Measurements from ENCODE around the gene CDK15. TPM values are rescaled to one million over a fixed set of nuclear protein-coding genes. Genes with fewer than 3 reads are reported as not detected.
"Not testable (repeated sequence)": the region's sequence is repeated elsewhere in the genome, so short reads cannot be mapped to it uniquely, and the experiment has no call there.

Gene CDK15
- total RNA-seq, 1 experiment from 2014 or later, result not detected

GRCh38 chr2:201807452-201807999 is 1.2 kb downstream of the CDK15 start:
- Histone ChIP-seq H3K9me2 (ENCODE audit: insufficient read depth) (no peaks in the 10 kb centered on the region), H3K79me2 (ENCODE audit: low read depth) (no peaks in the 10 kb centered on the region), H2AFZ (no peak overlapping the region), H3F3A (ENCODE audit: insufficient read depth, low read depth) (no peaks in the 10 kb centered on the region), H4K20me1 (ENCODE audit: insufficient read depth) (no peaks in the 10 kb centered on the region), H3K27ac (no peak overlapping the region), H3K4me1 (replicated peaks; ENCODE audit: insufficient read depth) (peaks cover 6% of the 10 kb centered on the region; the same call in 1 of the 2 replicates), H3K27me3 (ENCODE audit: insufficient read depth, low read depth) (no peaks in the 10 kb centered on the region), H3K9me3 (ENCODE audit: insufficient read depth, low read depth) (no peaks in the 10 kb centered on the region; the same call in 1 of the 2 replicates), H3K4me3 (no peak overlapping the region), H3K36me3 (ENCODE audit: low read depth) (no peaks in the 10 kb centered on the region), H3K4me2 (no peak overlapping the region)
- TF ChIP-seq EZH2 (IDR thresholded peaks at IDR 0.05; ENCODE audit: low read depth) (no peak), CTCF (conservative IDR thresholded peaks at IDR 0.05) (no peak)
- intact Hi-C loops (cut with micrococcal nuclease; ENCODE audit: unreplicated experiment), result no loop called here
- CTCF ChIA-PET, result no interaction called here
- POLR2A ChIA-PET (ENCODE audit: unreplicated experiment), result no interaction called here
- BruUV-seq (replicated peaks), result no TSS peak
- DNase-seq, result no peak

DNA sequence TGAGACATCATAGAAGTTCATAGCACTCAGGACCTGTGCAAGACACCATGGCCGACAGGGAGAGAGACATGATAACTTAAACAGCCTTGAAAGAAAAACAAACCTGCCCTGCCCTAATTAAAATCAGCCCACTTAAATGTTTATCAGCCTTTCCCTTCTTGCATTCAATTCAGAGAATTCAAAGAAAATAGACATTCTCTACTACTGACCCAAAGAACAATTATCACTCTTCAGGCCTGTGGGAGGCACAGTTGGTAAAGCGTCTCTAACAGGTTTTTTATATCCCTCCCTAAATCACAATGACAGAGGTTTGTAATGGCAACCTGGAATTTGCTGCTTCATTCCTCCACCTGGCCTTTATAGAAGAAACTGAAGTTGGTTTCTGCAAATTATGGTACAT is 1.7 kb downstream of the CDK15 start:
- H3K4me1 ChIP-seq (replicated peaks; ENCODE audit: insufficient read depth), result peaks cover 6% of the 10 kb centered on the region; the same call in 1 of the 2 replicates
- H3K27ac ChIP-seq, result no peak overlapping the region
- intact Hi-C loops (cut with micrococcal nuclease; ENCODE audit: unreplicated experiment), result no loop called here
- POLR2A ChIA-PET (ENCODE audit: unreplicated experiment), result no interaction called here
- no TSS peak for BruUV-seq (replicated peaks)
- no peaks in the 10 kb centered on the region; the same call in 1 of the 2 replicates for H3K9me3 ChIP-seq (ENCODE audit: insufficient read depth, low read depth)
- no peaks in the 10 kb centered on the region for H3K79me2 ChIP-seq (ENCODE audit: low read depth)
- no peaks in the 10 kb centered on the region for H3F3A ChIP-seq (ENCODE audit: insufficient read depth, low read depth)
- no peaks in the 10 kb centered on the region for H3K27me3 ChIP-seq (ENCODE audit: insufficient read depth, low read depth)
- no peak overlapping the region for H3K4me3 ChIP-seq
- CTCF ChIA-PET, result no interaction called here
- no peak for TF ChIP-seq EZH2 (IDR thresholded peaks at IDR 0.05; ENCODE audit: low read depth)
- no peak for TF ChIP-seq CTCF (conservative IDR thresholded peaks at IDR 0.05)
- H4K20me1 ChIP-seq (ENCODE audit: insufficient read depth), result no peaks in the 10 kb centered on the region
- no peaks in the 10 kb centered on the region for H3K36me3 ChIP-seq (ENCODE audit: low read depth)
- H3K9me2 ChIP-seq (ENCODE audit: insufficient read depth), result no peaks in the 10 kb centered on the region
- DNase-seq, result no peak
- H2AFZ ChIP-seq, result no peak overlapping the region
- H3K4me2 ChIP-seq, result no peak overlapping the region

GRCh38 chr2:201809633-201810032 is 3.3 kb downstream of the CDK15 start:
- TF ChIP-seq CTCF (conservative IDR thresholded peaks at IDR 0.05), result no peak
- TF ChIP-seq EZH2 (IDR thresholded peaks at IDR 0.05; ENCODE audit: low read depth), result no peak
- H3K79me2 ChIP-seq (ENCODE audit: low read depth), result no peaks in the 10 kb centered on the region
- POLR2A ChIA-PET (ENCODE audit: unreplicated experiment), result no interaction called here
- H3K4me3 ChIP-seq, result no peak overlapping the region
- H3K4me2 ChIP-seq, result no peak overlapping the region
- no peaks in the 10 kb centered on the region for H3K27me3 ChIP-seq (ENCODE audit: insufficient read depth, low read depth)
- BruUV-seq (replicated peaks), result no TSS peak
- H4K20me1 ChIP-seq (ENCODE audit: insufficient read depth), result no peaks in the 10 kb centered on the region
- peaks cover 6% of the 10 kb centered on the region; the same call in 1 of the 2 replicates for H3K4me1 ChIP-seq (replicated peaks; ENCODE audit: insufficient read depth)
- H3K9me3 ChIP-seq (ENCODE audit: insufficient read depth, low read depth), result no peaks in the 10 kb centered on the region; the same call in 1 of the 2 replicates
- intact Hi-C loops (cut with micrococcal nuclease; ENCODE audit: unreplicated experiment), result loop anchor here (2.0 kb wide), 1 partner anchor 27 kb away; no protein-coding TSS in a partner anchor
- no peaks in the 10 kb centered on the region for H3K36me3 ChIP-seq (ENCODE audit: low read depth)
- no peak overlapping the region for H3K27ac ChIP-seq
- H3K9me2 ChIP-seq (ENCODE audit: insufficient read depth), result no peaks in the 10 kb centered on the region
- no peak overlapping the region for H2AFZ ChIP-seq
- CTCF ChIA-PET, result no interaction called here
- no peak for DNase-seq
- no peaks in the 10 kb centered on the region for H3F3A ChIP-seq (ENCODE audit: insufficient read depth, low read depth)

- CTCF ChIA-PET, result interaction anchor here (0.7 kb wide), 1 partner anchor 65 kb away, joined by 4 read pairs; no protein-coding TSS in a partner anchor
- H3K79me2 ChIP-seq (ENCODE audit: low read depth); H4K20me1 ChIP-seq (ENCODE audit: insufficient read depth); H3K36me3 ChIP-seq (ENCODE audit: low read depth); DNase-seq; H3K27ac ChIP-seq; H3K4me3 ChIP-seq; H3K27me3 ChIP-seq (ENCODE audit: insufficient read depth, low read depth); BruUV-seq (replicated peaks); H3K4me2 ChIP-seq; H3K9me3 ChIP-seq (ENCODE audit: insufficient read depth, low read depth); H3K4me1 ChIP-seq (replicated peaks; ENCODE audit: insufficient read depth); H2AFZ ChIP-seq; H3K9me2 ChIP-seq (ENCODE audit: insufficient read depth); POLR2A ChIA-PET (ENCODE audit: unreplicated experiment); H3F3A ChIP-seq (ENCODE audit: insufficient read depth, low read depth): not testable (repeated sequence)
- intact Hi-C loops (cut with micrococcal nuclease; ENCODE audit: unreplicated experiment), result loop anchor here (2.0 kb wide), 1 partner anchor 26 kb away; no protein-coding TSS in a partner anchor
Measured at GRCh38 chr2:201810604-201811003, 4.3 kb downstream of the CDK15 start.

Measured in PC-9 (cell line).